Measurements from ENCODE around the gene EHHADH. TPM values are rescaled to one million over a fixed set of nuclear protein-coding genes. Genes with fewer than 3 reads are reported as not detected.

The EHHADH gene
- total and polyA plus RNA-seq, 2 experiments from 2014 or later, result 2.5 to 6.0 TPM

DNA sequence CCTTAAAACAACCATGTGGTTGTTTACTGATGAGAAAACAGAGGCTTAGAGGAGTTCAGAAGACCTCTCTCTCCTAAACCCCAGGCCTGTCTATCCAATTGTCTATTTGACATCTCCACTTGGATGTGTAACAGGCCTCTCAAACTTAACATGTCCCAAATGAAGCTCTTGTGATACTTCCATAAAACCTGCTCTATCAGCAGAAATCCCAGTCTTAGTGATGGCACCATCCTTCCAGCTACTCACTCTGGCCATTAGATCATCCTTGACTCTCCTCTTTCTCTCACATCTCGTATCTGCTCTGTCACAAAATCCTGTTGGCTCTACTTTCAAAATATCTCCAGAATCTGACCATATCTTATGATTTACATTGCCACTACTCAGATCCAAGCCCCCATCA lies 28.8 kb downstream of the EHHADH start:
- Histone ChIP-seq H3K79me2 (replicated peaks; ENCODE audit: insufficient read depth) (no peaks in the 10 kb centered on the region), H3K4me3 (no peak overlapping the region), H3K27ac (ENCODE audit: low read depth) (no peak overlapping the region), H2AFZ (no peak overlapping the region), H3K4me1 (ENCODE audit: insufficient read depth) (no peaks in the 10 kb centered on the region), H3F3A (replicated peaks; ENCODE audit: low read depth) (no peaks in the 10 kb centered on the region), H3K36me3 (ENCODE audit: insufficient read depth) (no peaks in the 10 kb centered on the region), H3K27me3 (ENCODE audit: insufficient read depth) (no peaks in the 10 kb centered on the region), H4K20me1 (replicated peaks; ENCODE audit: insufficient read depth) (0 out of 2 replicates have a peak, but pooled peaks cover 3% of the 10 kb centered on the region), H3K9me2 (ENCODE audit: insufficient read depth) (no peaks in the 10 kb centered on the region), H3K4me2 (no peak overlapping the region)
- Mint-ChIP-seq H3K27ac (no peak overlapping the region), H3K4me3 (no peak overlapping the region), H3K27me3 (ENCODE audit: insufficient read depth, low read depth, poor library complexity) (peaks cover 1% of the 10 kb centered on the region), H3K36me3 (ENCODE audit: low read depth) (no peaks in the 10 kb centered on the region), H3K4me1 (no peaks in the 10 kb centered on the region), H3K9me3 (no peaks in the 10 kb centered on the region)
- DNase-seq (ENCODE audit: low spot score), result no peak
- TF ChIP-seq CTCF (conservative IDR thresholded peaks at IDR 0.05; ENCODE audit: low read depth in 2 of 2), result no peak
- TF ChIP-seq CREB1 (CRISPR knock-in tag; IDR thresholded peaks at IDR 0.05; ENCODE audit: low read depth), result no peak
- no peak for TF ChIP-seq EZH2 (IDR thresholded peaks at IDR 0.05; ENCODE audit: low read depth, unreplicated experiment)
- ATAC-seq, result no peak

GRCh38 chr3:185221203-185221602 lies 32.6 kb downstream of the EHHADH start:
- Mint-ChIP-seq H3K36me3 (ENCODE audit: low read depth) (no peaks in the 10 kb centered on the region), H3K4me3 (no peak overlapping the region), H3K4me1 (peaks cover 11% of the 10 kb centered on the region; the same call in 2 of the 3 replicates), H3K9me3 (no peaks in the 10 kb centered on the region), H3K27me3 (ENCODE audit: insufficient read depth, low read depth, poor library complexity) (peaks cover 1% of the 10 kb centered on the region), H3K27ac (no peak overlapping the region)
- no peaks in the 10 kb centered on the region for H3K79me2 ChIP-seq (replicated peaks; ENCODE audit: insufficient read depth)
- ATAC-seq, result no peak
- no peak overlapping the region for H3K27ac ChIP-seq (ENCODE audit: low read depth)
- no peaks in the 10 kb centered on the region for H3K9me2 ChIP-seq (ENCODE audit: insufficient read depth)
- 0 out of 2 replicates have a peak, but pooled peaks cover 3% of the 10 kb centered on the region for H4K20me1 ChIP-seq (replicated peaks; ENCODE audit: insufficient read depth)
- H3K36me3 ChIP-seq (ENCODE audit: insufficient read depth), result no peaks in the 10 kb centered on the region
- no peaks in the 10 kb centered on the region for H3K27me3 ChIP-seq (ENCODE audit: insufficient read depth)
- H3K4me1 ChIP-seq (ENCODE audit: insufficient read depth), result peaks cover 5% of the 10 kb centered on the region
- H3F3A ChIP-seq (replicated peaks; ENCODE audit: low read depth), result no peaks in the 10 kb centered on the region
- no peak overlapping the region for H2AFZ ChIP-seq
- TF ChIP-seq CREB1 (CRISPR knock-in tag; IDR thresholded peaks at IDR 0.05; ENCODE audit: low read depth) (no peak), STAT1 (IDR thresholded peaks at IDR 0.05; ENCODE audit: unreplicated experiment) (no peak), EZH2phosphoT487 (IDR thresholded peaks at IDR 0.05; ENCODE audit: unreplicated experiment) (no peak), POLR2AphosphoS5 (IDR thresholded peaks at IDR 0.05; ENCODE audit: low read depth) (no peak), ZNF114 (CRISPR knock-in tag; IDR thresholded peaks at IDR 0.05) (no peak)
- TF ChIP-seq, protein P1, sequence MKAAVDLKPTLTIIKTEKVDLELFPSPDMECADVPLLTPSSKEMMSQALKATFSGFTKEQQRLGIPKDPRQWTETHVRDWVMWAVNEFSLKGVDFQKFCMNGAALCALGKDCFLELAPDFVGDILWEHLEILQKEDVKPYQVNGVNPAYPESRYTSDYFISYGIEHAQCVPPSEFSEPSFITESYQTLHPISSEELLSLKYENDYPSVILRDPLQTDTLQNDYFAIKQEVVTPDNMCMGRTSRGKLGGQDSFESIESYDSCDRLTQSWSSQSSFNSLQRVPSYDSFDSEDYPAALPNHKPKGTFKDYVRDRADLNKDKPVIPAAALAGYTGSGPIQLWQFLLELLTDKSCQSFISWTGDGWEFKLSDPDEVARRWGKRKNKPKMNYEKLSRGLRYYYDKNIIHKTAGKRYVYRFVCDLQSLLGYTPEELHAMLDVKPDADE (IDR thresholded peaks at IDR 0.05), result no peak
- no peak overlapping the region for H3K4me2 ChIP-seq
- no peak for DNase-seq (ENCODE audit: low spot score)
- no peak overlapping the region for H3K4me3 ChIP-seq

Data from GM23338 (cell line).